ENCODE measurements around the gene USP25. TPM values are rescaled to one million over a fixed set of nuclear protein-coding genes. Genes with fewer than 3 reads are reported as not detected.

USP25 gene
- total and polyA plus RNA-seq, 9 of the 15 experiments (the other 6 are each of a cell fraction or from before 2014, with no cell fraction given), result 7.8 to 44.9 (median 31.4) TPM

- TF ChIP-seq ATF2 (CRISPR knock-in tag; IDR thresholded peaks at IDR 0.05) (no peak), CUX1 (CRISPR knock-in tag; IDR thresholded peaks at IDR 0.05) (no peak), ARID2 (IDR thresholded peaks at IDR 0.05) (no peak), PPARD (CRISPR knock-in tag; IDR thresholded peaks at IDR 0.05) (no peak), NFIX (CRISPR knock-in tag; IDR thresholded peaks at IDR 0.05; ENCODE audit: low read depth) (no peak), MLLT1 (IDR thresholded peaks at IDR 0.05) (peak in 1 of 2 experiments; percentile 48; a peak in 1 of 4 replicates), HOXB6 (CRISPR knock-in tag; IDR thresholded peaks at IDR 0.05; ENCODE audit: borderline replicate concordance) (no peak), ETV6 (IDR thresholded peaks at IDR 0.05; ENCODE audit: borderline replicate concordance in 1 of 2, low read depth in 2 of 2, low read length in 1 of 2) (no peak), ETV6 (CRISPR knock-in tag; IDR thresholded peaks at IDR 0.05; ENCODE audit: borderline replicate concordance) (no peak), CTBP1 (IDR thresholded peaks at IDR 0.05; ENCODE audit: borderline replicate concordance) (peak; percentile 55), BRCA1 (IDR thresholded peaks at IDR 0.05) (no peak), BRCA1 (CRISPR knock-in tag; IDR thresholded peaks at IDR 0.05) (no peak), STAT5B (CRISPR knock-in tag; IDR thresholded peaks at IDR 0.05) (no peak), ZNF24 (IDR thresholded peaks at IDR 0.05) (no peak), HNRNPUL1 (IDR thresholded peaks at IDR 0.05; ENCODE audit: low read length) (no peak), DACH1 (IDR thresholded peaks at IDR 0.05; ENCODE audit: partially characterized antibody) (no peak), GTF2A2 (tag; IDR thresholded peaks at IDR 0.05) (no peak), WHSC1 (IDR thresholded peaks at IDR 0.05; ENCODE audit: low read length) (no peak), TCF3 (CRISPR knock-in tag; IDR thresholded peaks at IDR 0.05) (peak; percentile 59), CREB1 (IDR thresholded peaks at IDR 0.05) (no peak), CREB1 (CRISPR knock-in tag; IDR thresholded peaks at IDR 0.05) (no peak), EP300 (IDR thresholded peaks at IDR 0.05; ENCODE audit: low read length) (peak; percentile 58), ESRRA (IDR thresholded peaks at IDR 0.05; ENCODE audit: borderline replicate concordance, low read depth) (no peak), HDAC2 (IDR thresholded peaks at IDR 0.05) (peak; percentile 39; the same call in 1 of the 2 replicates)
These were observed 12.4 kb downstream of the USP25 start (continued) for GRCh38 chr21:15742052-15742670.
